Small intestine (tissue), 16 donors: ENCODE results near the gene RTEL1. TPM values are rescaled to one million over a fixed set of nuclear protein-coding genes. Genes with fewer than 3 reads are reported as not detected.
A peak's percentile ranks its signal among the peaks of the same experiment; 100 is the strongest.
"Not testable (repeated sequence)": the region's sequence is repeated elsewhere in the genome, so short reads cannot be mapped to it uniquely, and the experiment has no call there.

ENCODE experiments used
- DNase-seq, 2 donors: peaks; one replicate each; pipeline versions ENCODE4 v3.0.0 to v3.0.0-alpha.2; 2013
- FAIRE-seq: peaks from 2 replicates; lab custom pipeline; 2012; peaks lifted over from hg19 to GRCh38; lab: Jason Lieb, UNC
- H3K27ac ChIP-seq, 3 donors: one replicate each; pipeline ENCODE4 v1.5.1; 2013; ENCODE audit warnings: low read length in 2 of 3, mild to moderate bottlenecking in 2 of 3, control low read depth in 1 of 3, inconsistent platforms in 1 of 3, low read depth in 1 of 3, moderate library complexity in 1 of 3
- H3K27me3 ChIP-seq, 3 donors: one replicate each; pipeline ENCODE4 v1.6.1; 2013; ENCODE audit warnings: low read length in 3 of 3, inconsistent platforms in 1 of 3; ENCODE audit not compliant: control insufficient read depth in 3 of 3, insufficient read depth in 3 of 3
- H3K36me3 ChIP-seq, 3 donors: one replicate each; pipeline ENCODE4 v1.6.1; 2013; ENCODE audit warnings: low read length in 3 of 3, inconsistent platforms in 1 of 3, low read depth in 1 of 3, mild to moderate bottlenecking in 1 of 3, moderate library complexity in 1 of 3; ENCODE audit not compliant: control insufficient read depth in 3 of 3, insufficient read depth in 2 of 3
- H3K4me1 ChIP-seq, 3 donors: one replicate each; pipeline ENCODE4 v1.6.1; 2013; ENCODE audit warnings: low read length in 2 of 3, inconsistent platforms in 1 of 3, low read depth in 1 of 3, mild to moderate bottlenecking in 1 of 3, moderate library complexity in 1 of 3; ENCODE audit not compliant: control insufficient read depth in 3 of 3, insufficient read depth in 2 of 3
- H3K4me3 ChIP-seq, 3 donors: one replicate each; pipeline ENCODE4 v1.5.1; 2013; ENCODE audit warnings: low read length in 3 of 3, control low read depth in 1 of 3, inconsistent platforms in 1 of 3, low read depth in 1 of 3, mild to moderate bottlenecking in 1 of 3, moderate library complexity in 1 of 3
- H3K9me3 ChIP-seq, 2 donors: one replicate each; pipeline ENCODE4 v1.6.1; 2013; ENCODE audit warnings: low read depth in 1 of 2, low read length in 1 of 2; ENCODE audit not compliant: control insufficient read depth in 2 of 2, insufficient read depth in 1 of 2
- WGBS, 3 donors: extraction: QIAGEN DNeasy Blood & Tissue Kit; methylation state at CpG; one replicate each; pipeline ENCODE4 v1.1.7; 2013; 5-methylcytosine and 5-hydroxymethylcytosine counted together
- long read RNA-seq, 10 donors: transcript quantifications; one replicate each; lab custom pipeline, GENCODE V29; 2026
- polyA plus RNA-seq, 4 donors: library from polyadenylated mRNA; stranded (reverse) in 3 of 4; unstranded in 1 of 4; fragments of 200-250 nt in 3 of 4; fragments of 120-200 nt in 1 of 4; gene quantifications; one replicate each; pipeline versions ENCODE4 v1.2.1 to v1.2.3, GENCODE V29; 2013
- donor health status: healthy with polysubstance abuse.
- donor health status: control.
- donor health status: control.
- donor health status: Bipolar disorder and iron deficiency.
- donor health status: healthy.

Gene RTEL1
- polyA plus RNA-seq = 10 to 100 TPM in 2 of 4 donors, 1 to 10 TPM in 2; 3.5 to 15.0 (median 10.5) TPM
- long read RNA-seq, donor 1 = 0 reads
- long read RNA-seq, donor 2 = 0 reads
- long read RNA-seq, donor 3 = 0 reads
- long read RNA-seq, donor 4 = 0 reads
- long read RNA-seq, donor 5 = 0 reads
- long read RNA-seq, donor 6 = 0 reads
- long read RNA-seq, donor 7, full-length matches to known transcripts = 1 of 1 reads
- long read RNA-seq, donor 7, partial matches to known transcripts = 0 of 1 reads
- long read RNA-seq, donor 7, other reads (novel, unspliced or antisense) = 0 of 1 reads
- long read RNA-seq, donor 8 = 0 reads
- long read RNA-seq, donor 9 = 0 reads
- long read RNA-seq, donor 10 = 0 reads

- peaks cover 0 to 6% (median 0%) of the 10 kb centered on the region in 3 donors for H3K27me3 ChIP-seq
- peak within 1 kb of the TSS; percentile 37 to 79 (median 71) for H3K4me3 ChIP-seq
- H3K9me3 ChIP-seq = no peaks in the 10 kb centered on the region
- peaks cover 0 to 26% (median 4%) of the 10 kb centered on the region in 3 donors for H3K36me3 ChIP-seq
- FAIRE-seq (no peak), DNase-seq (peak; percentile 90 to 97)
- WGBS, 3 donors = 2 to 7% (median 6%) methylated on average over 72 to 73 of the region's 73 CpGs
- peak within 1 kb of the TSS; percentile 27 to 77 (median 70) for H3K27ac ChIP-seq
- H3K4me1 ChIP-seq = peaks cover 0 to 26% (median 2%) of the 10 kb centered on the region in 3 donors
Measured at GRCh38 chr20:63657937-63658748, at the start of gene RTEL1. Gene RTEL1 (plus strand): TSS chr20:63658312. CDS start chr20:63659403, 1,091 bp downstream.

GRCh38 chr20:63610581-63611435 is 47.3 kb upstream of the RTEL1 start:
- no peak overlapping the region for H3K4me3 ChIP-seq
- H3K36me3 ChIP-seq = peaks cover 0 to 44% (median 0%) of the 10 kb centered on the region in 3 donors
- H3K27me3 ChIP-seq = no peaks in the 10 kb centered on the region
- FAIRE-seq = no peak
- no peak overlapping the region for H3K27ac ChIP-seq
- no peaks in the 10 kb centered on the region for H3K9me3 ChIP-seq
- no peaks in the 10 kb centered on the region for H3K4me1 ChIP-seq
- 91 to 94% (median 92%) methylated on average over 17 of the region's 17 CpGs for WGBS, 3 donors
- DNase-seq = no peak

GRCh38 chr20:63611646-63612045 is 46.5 kb upstream of the RTEL1 start:
- DNase-seq (no peak), FAIRE-seq (no peak)
- H3K4me1 ChIP-seq = no peaks in the 10 kb centered on the region
- no peaks in the 10 kb centered on the region for H3K9me3 ChIP-seq
- WGBS, 3 donors = 92 to 96% (median 95%) methylated on average over 10 of the region's 10 CpGs
- H3K36me3 ChIP-seq = peaks cover 0 to 51% (median 0%) of the 10 kb centered on the region in 3 donors
- H3K27me3 ChIP-seq = no peaks in the 10 kb centered on the region
- no peak overlapping the region for H3K4me3 ChIP-seq
- H3K27ac ChIP-seq = no peak overlapping the region

- no peak overlapping the region for H3K27ac ChIP-seq
- H3K27me3 ChIP-seq = no peaks in the 10 kb centered on the region
- peaks cover 0 to 56% (median 2%) of the 10 kb centered on the region in 3 donors for H3K36me3 ChIP-seq
- FAIRE-seq (no peak), DNase-seq (no peak)
- H3K4me1 ChIP-seq = no peaks in the 10 kb centered on the region
- no peaks in the 10 kb centered on the region for H3K9me3 ChIP-seq
- H3K4me3 ChIP-seq = no peak overlapping the region
- WGBS, 3 donors = 83 to 88% (median 86%) methylated on average over 20 of the region's 20 CpGs
Measured at GRCh38 chr20:63612276-63612931, 45.7 kb upstream of the RTEL1 start.

- H3K27ac ChIP-seq, H3K27me3 ChIP-seq, FAIRE-seq, H3K4me3 ChIP-seq, DNase-seq, H3K9me3 ChIP-seq, H3K4me1 ChIP-seq: not testable (repeated sequence)
- peaks cover 0 to 73% (median 3%) of the 10 kb centered on the region in 3 donors for H3K36me3 ChIP-seq
- 88 to 94% (median 90%) methylated on average over 17 to 18 of the region's 18 CpGs for WGBS, 3 donors
Measured at GRCh38 chr20:63613863-63614594, 44.1 kb upstream of the RTEL1 start.

GRCh38 chr20:63617092-63617875 is 40.8 kb upstream of the RTEL1 start:
- DNase-seq = no peak
- Histone ChIP-seq H3K27me3 (no peaks in the 10 kb centered on the region), H3K27ac (no peak overlapping the region), H3K36me3 (peaks cover 0 to 63% (median 4%) of the 10 kb centered on the region in 3 donors), H3K4me3 (no peak overlapping the region), H3K9me3 (no peaks in the 10 kb centered on the region), H3K4me1 (no peaks in the 10 kb centered on the region)
- 87 to 93% (median 89%) methylated on average over 40 to 41 of the region's 41 CpGs for WGBS, 3 donors
- FAIRE-seq = no peak

GRCh38 chr20:63617876-63618265 is 40.2 kb upstream of the RTEL1 start:
- WGBS, 3 donors = 86 to 97% (median 86%) methylated on average over 8 of the region's 8 CpGs
- no peaks in the 10 kb centered on the region for H3K27me3 ChIP-seq
- H3K9me3 ChIP-seq = no peaks in the 10 kb centered on the region
- FAIRE-seq (no peak), DNase-seq (no peak)
- H3K36me3 ChIP-seq = peaks cover 0 to 58% (median 4%) of the 10 kb centered on the region in 3 donors
- no peaks in the 10 kb centered on the region for H3K4me1 ChIP-seq
- no peak overlapping the region for H3K27ac ChIP-seq
- no peak overlapping the region for H3K4me3 ChIP-seq
